GM23338 (cell line): ENCODE results near the gene DAPK2. TPM values are rescaled to one million over a fixed set of nuclear protein-coding genes. Genes with fewer than 3 reads are reported as not detected.

Experiments
- ATAC-seq: fragments of 200-7000 bp; cut with Tn5 transposase; 3 replicates; pipeline ENCODE4 v1.9.1; 2020
- DNase-seq: peaks from one replicate; pipeline ENCODE4 v3.0.0-alpha.2; 2015; ENCODE audit warnings: low spot score
- H2AFZ ChIP-seq: fragments of 200-600 bp; sonication (generic); 2 replicates; pipeline ENCODE4 v1.8.0; 2016; ENCODE audit warnings: antibody characterized with exemption, mild to moderate bottlenecking, moderate library complexity
- H3F3A ChIP-seq: fragments of 200-600 bp; sonication (generic); replicated peaks from 2 replicates; pipeline ENCODE4 v1.8.0; 2017; ENCODE audit warnings: antibody characterized with exemption, mixed run types, low read depth
- H3K27ac ChIP-seq: fragments of 200-600 bp; sonication (generic); 2 replicates; pipeline ENCODE4 v1.6.1; 2016; ENCODE audit warnings: low read depth
- H3K27me3 ChIP-seq: fragments of 200-600 bp; sonication (generic); 2 replicates; pipeline ENCODE4 v1.8.0; 2016; ENCODE audit warnings: mild to moderate bottlenecking, mixed run types, moderate library complexity; ENCODE audit not compliant: insufficient read depth
- H3K36me3 ChIP-seq: fragments of 200-600 bp; sonication (generic); 2 replicates; pipeline ENCODE4 v1.8.0; 2016; ENCODE audit warnings: mild to moderate bottlenecking; ENCODE audit not compliant: insufficient read depth
- H3K4me1 ChIP-seq: fragments of 200-600 bp; sonication (generic); 2 replicates; pipeline ENCODE4 v1.8.0; 2016; ENCODE audit warnings: mild to moderate bottlenecking, moderate library complexity; ENCODE audit not compliant: insufficient read depth
- H3K4me2 ChIP-seq: fragments of 200-600 bp; sonication (generic); 2 replicates; pipeline ENCODE4 v1.7.1; 2017; ENCODE audit warnings: mixed run types
- H3K4me3 ChIP-seq: fragments of 200-600 bp; sonication (generic); 2 replicates; pipeline ENCODE4 v1.6.1; 2016; ENCODE audit warnings: mixed run types
- H3K79me2 ChIP-seq: fragments of 200-600 bp; sonication (generic); replicated peaks from 2 replicates; pipeline ENCODE4 v1.8.0; 2017; ENCODE audit warnings: mild to moderate bottlenecking; ENCODE audit not compliant: insufficient read depth
- H3K9me2 ChIP-seq: fragments of 200-600 bp; sonication (generic); 2 replicates; pipeline ENCODE4 v1.8.0; 2017; ENCODE audit not compliant: insufficient read depth
- H4K20me1 ChIP-seq: fragments of 200-600 bp; sonication (generic); replicated peaks from 2 replicates; pipeline ENCODE4 v1.8.0; 2017; ENCODE audit warnings: mild to moderate bottlenecking; ENCODE audit not compliant: insufficient read depth
- H3K27ac Mint-ChIP-seq: 2 replicates; pipeline ENCODE4 v1.8.0; 2020; ENCODE audit warnings: inconsistent platforms, mild to moderate bottlenecking, moderate library complexity, mixed read lengths
- H3K27me3 Mint-ChIP-seq: 3 replicates; pipeline ENCODE4 v1.8.0; 2022; ENCODE audit warnings: low read depth, mild to moderate bottlenecking, moderate library complexity, mixed read lengths, inconsistent platforms; ENCODE audit not compliant: insufficient read depth, poor library complexity
- H3K36me3 Mint-ChIP-seq: 3 replicates; pipeline ENCODE4 v1.8.0; 2021; ENCODE audit warnings: low read depth, mild to moderate bottlenecking, inconsistent platforms, moderate library complexity, mixed read lengths
- H3K4me1 Mint-ChIP-seq: 3 replicates; pipeline ENCODE4 v1.8.0; 2020; ENCODE audit warnings: mild to moderate bottlenecking, inconsistent platforms, mixed read lengths
- H3K4me3 Mint-ChIP-seq: 3 replicates; pipeline ENCODE4 v1.8.0; 2021; ENCODE audit warnings: moderate library complexity, mild to moderate bottlenecking, inconsistent platforms, mixed read lengths
- H3K9me3 Mint-ChIP-seq: 3 replicates; pipeline ENCODE4 v1.8.0; 2020; ENCODE audit warnings: moderate library complexity, mild to moderate bottlenecking, inconsistent platforms, mixed read lengths
- CREB1 ChIP-seq: fragments of 250-450 bp; sonication (Bioruptor Pico); IDR thresholded peaks from 2 replicates; pipeline ENCODE4 v1.5.0; 2020; ENCODE audit warnings: low read depth, mild to moderate bottlenecking, moderate library complexity
- CTCF ChIP-seq, 2 experiments: fragments of 200-600 bp in 1 of 2; sonication (generic) in 1 of 2; conservative IDR thresholded peaks; 2 replicates each; pipeline versions ENCODE4 v1.5.1 to v1.6.1; 2016 to 2017; ENCODE audit warnings: antibody characterized with exemption in 2 of 2, low read depth in 2 of 2, mild to moderate bottlenecking in 2 of 2, moderate library complexity in 1 of 2
- ETS1 ChIP-seq: IDR thresholded peaks from 2 replicates; pipeline ENCODE4 v1.6.1; 2016; ENCODE audit warnings: antibody characterized with exemption
- EZH2 ChIP-seq: fragments of 200-600 bp; sonication (generic); IDR thresholded peaks from one replicate; pipeline ENCODE4 v1.8.0; 2017; ENCODE audit warnings: antibody characterized with exemption, mild to moderate bottlenecking, low read depth; ENCODE audit not compliant: unreplicated experiment
- EZH2phosphoT487 ChIP-seq: fragments of 200-600 bp; sonication (generic); IDR thresholded peaks from one replicate; pipeline ENCODE4 v1.8.1; 2018; ENCODE audit warnings: antibody characterized with exemption; ENCODE audit not compliant: unreplicated experiment
- JUNB ChIP-seq: IDR thresholded peaks from one replicate; pipeline ENCODE4 v1.6.1; 2016; ENCODE audit warnings: antibody characterized with exemption; ENCODE audit not compliant: unreplicated experiment
- POLR2AphosphoS5 ChIP-seq: IDR thresholded peaks from 2 replicates; pipeline ENCODE4 v1.6.1; 2016; ENCODE audit warnings: antibody characterized with exemption, low read depth
- STAT1 ChIP-seq: IDR thresholded peaks from one replicate; pipeline ENCODE4 v1.6.1; 2016; ENCODE audit warnings: antibody characterized with exemption; ENCODE audit not compliant: unreplicated experiment
- ZNF331 ChIP-seq: fragments of 250-450 bp; sonication (Bioruptor Pico); IDR thresholded peaks from 2 replicates; pipeline ENCODE4 v1.5.0; 2020; ENCODE audit warnings: low read depth, mild to moderate bottlenecking, moderate library complexity
- ZNF462 ChIP-seq: fragments of 250-450 bp; sonication (Bioruptor Pico); IDR thresholded peaks from 2 replicates; pipeline ENCODE4 v1.5.0; 2020; ENCODE audit warnings: mild to moderate bottlenecking, moderate library complexity
- polyA plus RNA-seq: library from polyadenylated mRNA; unstranded; fragments of >200 nt; fragmentation: Nextera tagmentation; extraction: Ambion mirVana; gene quantifications from 2 replicates; pipeline ENCODE4 v1.2.1, GENCODE V29; 2016
- total RNA-seq: library from RNA; depleted of rRNA; stranded (reverse); fragments of >200 nt; shearing (Covaris generic); gene quantifications from 2 replicates; pipeline ENCODE4 v1.2.3, GENCODE V29; 2014
- TF ChIP-seq, protein P1 (sequence below): IDR thresholded peaks from one replicate; pipeline ENCODE4 v1.6.1; 2018; ENCODE audit warnings: antibody characterized with exemption; ENCODE audit not compliant: unreplicated experiment

The DAPK2 gene
- total and polyA plus RNA-seq, 2 experiments from 2014 or later, result 1.6 to 3.1 TPM

- H3K79me2 ChIP-seq, result no peaks in the 10 kb centered on the region
- DNase-seq, result no peak
- no peaks in the 10 kb centered on the region for H3K36me3 ChIP-seq
- no peaks in the 10 kb centered on the region for H3K9me2 ChIP-seq
- Mint-ChIP-seq H3K27ac (no peak overlapping the region), H3K4me1 (0 out of 3 replicates have a peak, but pooled peaks cover 5% of the 10 kb centered on the region), H3K27me3 (peaks cover 5% of the 10 kb centered on the region), H3K36me3 (no peaks in the 10 kb centered on the region), H3K4me3 (no peak overlapping the region), H3K9me3 (no peaks in the 10 kb centered on the region)
- H3K27me3 ChIP-seq, result no peaks in the 10 kb centered on the region
- H2AFZ ChIP-seq, result no peak overlapping the region
- no peaks in the 10 kb centered on the region for H4K20me1 ChIP-seq
- no peak for TF ChIP-seq POLR2AphosphoS5
- no peak for TF ChIP-seq ZNF331 (CRISPR knock-in tag)
- no peak for TF ChIP-seq STAT1
- TF ChIP-seq ETS1, result no peak
- no peak for TF ChIP-seq CTCF (conservative IDR thresholded peaks at IDR 0.05; ENCODE audit: low read depth in 2 of 2)
- TF ChIP-seq, protein P1, sequence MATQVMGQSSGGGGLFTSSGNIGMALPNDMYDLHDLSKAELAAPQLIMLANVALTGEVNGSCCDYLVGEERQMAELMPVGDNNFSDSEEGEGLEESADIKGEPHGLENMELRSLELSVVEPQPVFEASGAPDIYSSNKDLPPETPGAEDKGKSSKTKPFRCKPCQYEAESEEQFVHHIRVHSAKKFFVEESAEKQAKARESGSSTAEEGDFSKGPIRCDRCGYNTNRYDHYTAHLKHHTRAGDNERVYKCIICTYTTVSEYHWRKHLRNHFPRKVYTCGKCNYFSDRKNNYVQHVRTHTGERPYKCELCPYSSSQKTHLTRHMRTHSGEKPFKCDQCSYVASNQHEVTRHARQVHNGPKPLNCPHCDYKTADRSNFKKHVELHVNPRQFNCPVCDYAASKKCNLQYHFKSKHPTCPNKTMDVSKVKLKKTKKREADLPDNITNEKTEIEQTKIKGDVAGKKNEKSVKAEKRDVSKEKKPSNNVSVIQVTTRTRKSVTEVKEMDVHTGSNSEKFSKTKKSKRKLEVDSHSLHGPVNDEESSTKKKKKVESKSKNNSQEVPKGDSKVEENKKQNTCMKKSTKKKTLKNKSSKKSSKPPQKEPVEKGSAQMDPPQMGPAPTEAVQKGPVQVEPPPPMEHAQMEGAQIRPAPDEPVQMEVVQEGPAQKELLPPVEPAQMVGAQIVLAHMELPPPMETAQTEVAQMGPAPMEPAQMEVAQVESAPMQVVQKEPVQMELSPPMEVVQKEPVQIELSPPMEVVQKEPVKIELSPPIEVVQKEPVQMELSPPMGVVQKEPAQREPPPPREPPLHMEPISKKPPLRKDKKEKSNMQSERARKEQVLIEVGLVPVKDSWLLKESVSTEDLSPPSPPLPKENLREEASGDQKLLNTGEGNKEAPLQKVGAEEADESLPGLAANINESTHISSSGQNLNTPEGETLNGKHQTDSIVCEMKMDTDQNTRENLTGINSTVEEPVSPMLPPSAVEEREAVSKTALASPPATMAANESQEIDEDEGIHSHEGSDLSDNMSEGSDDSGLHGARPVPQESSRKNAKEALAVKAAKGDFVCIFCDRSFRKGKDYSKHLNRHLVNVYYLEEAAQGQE, result no peak
- TF ChIP-seq EZH2, result no peak
- TF ChIP-seq CREB1, result no peak
- no peak for TF ChIP-seq JUNB
- no peak for TF ChIP-seq ZNF462 (CRISPR knock-in tag)
- TF ChIP-seq EZH2phosphoT487, result no peak
- H3K4me2 ChIP-seq, result no peak overlapping the region
- no peaks in the 10 kb centered on the region for H3F3A ChIP-seq
- H3K4me3 ChIP-seq, result no peak overlapping the region
- no peak for ATAC-seq
- no peaks in the 10 kb centered on the region for H3K4me1 ChIP-seq
- no peak overlapping the region for H3K27ac ChIP-seq
Observed at GRCh38 chr15:64030123-64030522, 16.2 kb downstream of the DAPK2 start.
